ENCODE data around the gene PHF23.

The PHF23 gene

DNA sequence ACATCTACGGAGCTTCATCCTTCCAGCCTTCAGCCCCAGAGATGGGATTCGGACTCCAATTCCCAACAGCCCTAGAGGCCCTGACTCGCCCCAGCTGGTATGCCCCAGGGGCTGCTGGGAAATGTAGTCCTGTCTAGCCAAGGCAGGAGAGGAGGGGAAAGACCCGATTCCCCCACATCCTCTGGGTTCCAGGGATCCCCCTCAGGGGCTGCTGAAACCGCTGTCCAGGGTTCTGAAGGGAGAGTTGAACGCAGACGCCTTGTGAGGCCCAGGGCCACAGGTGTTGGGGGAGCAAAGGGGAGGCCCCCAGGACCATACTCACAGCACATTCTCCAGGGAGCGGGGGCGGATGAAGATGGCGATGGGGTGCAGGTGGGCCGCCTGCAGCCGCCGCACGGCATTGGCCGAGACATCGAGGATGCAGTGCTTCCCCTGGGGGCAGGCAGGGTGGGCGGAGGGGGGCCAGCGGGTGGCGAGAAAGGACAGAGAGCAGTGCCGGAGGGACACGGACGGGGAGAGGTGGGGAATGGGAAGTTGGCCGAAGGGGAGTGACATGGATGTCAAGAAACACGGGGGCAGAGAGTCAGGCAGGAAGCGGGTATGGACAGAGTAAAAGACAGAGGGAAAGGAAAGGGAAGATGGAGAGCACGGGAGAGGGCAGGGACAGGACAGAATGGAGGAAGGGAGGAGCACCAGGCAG lies 47.5 kb downstream of the PHF23 start:
- WGBS (ENCODE audit: extremely low coverage, insufficient coverage, insufficient read length) = no CpG with 5 or more reads among the region's 26 CpGs
- Histone ChIP-seq H3K14ac (ENCODE audit: low read length) (no peak overlapping the region), H2BK5ac (ENCODE audit: low read depth, low read length, poor library complexity) (no peak overlapping the region), H3K9ac (ENCODE audit: low read length) (no peak overlapping the region), H3K4ac (ENCODE audit: low read depth, low read length) (no peak overlapping the region), H4K91ac (ENCODE audit: low read depth, low read length) (no peak overlapping the region), H3K4me3 (ENCODE audit: low read depth, low read length) (no peak overlapping the region), H3K27me3 (ENCODE audit: insufficient read depth, low read length) (no peaks in the 10 kb centered on the region), H2BK120ac (ENCODE audit: insufficient read depth, low read length, poor library complexity) (no peak overlapping the region), H3K27ac (ENCODE audit: low read depth, low read length) (no peak overlapping the region), H3K4me2 (ENCODE audit: low read length) (no peak overlapping the region), H4K8ac (ENCODE audit: low read depth, low read length) (no peak overlapping the region), H3K4me1 (ENCODE audit: control insufficient read depth in 1 of 2, insufficient read depth in 2 of 2, low read length in 2 of 2) (no peaks in the 10 kb centered on the region), H3K18ac (ENCODE audit: low read length) (no peak overlapping the region), H3K36me3 (ENCODE audit: control insufficient read depth in 1 of 2, insufficient read depth in 2 of 2, low read length in 2 of 2) (peaks cover 52 to 53% of the 10 kb centered on the region in 2 experiments), H3K79me1 (ENCODE audit: low read length) (no peaks in the 10 kb centered on the region), H3K23ac (ENCODE audit: low read length) (no peak overlapping the region), H3K9me3 (ENCODE audit: insufficient read depth, low read depth, low read length) (no peaks in the 10 kb centered on the region), H4K12ac (ENCODE audit: low read depth, low read length) (no peak overlapping the region), H2BK12ac (ENCODE audit: low read length) (no peak overlapping the region), H2AK5ac (ENCODE audit: low read length) (no peak overlapping the region), H3K79me2 (ENCODE audit: control insufficient read depth, insufficient read depth, low read length, poor library complexity) (no peaks in the 10 kb centered on the region), H2AFZ (ENCODE audit: insufficient read depth, low read length, poor library complexity) (no peak overlapping the region)
- DNase-seq = peak; percentile 37 to 63

- H2AFZ ChIP-seq (ENCODE audit: insufficient read depth, low read length, poor library complexity) = no peak overlapping the region
- no peak overlapping the region for H3K4ac ChIP-seq (ENCODE audit: low read depth, low read length)
- no peaks in the 10 kb centered on the region for H3K79me2 ChIP-seq (ENCODE audit: control insufficient read depth, insufficient read depth, low read length, poor library complexity)
- H3K4me3 ChIP-seq (ENCODE audit: low read depth, low read length) = no peak overlapping the region
- H2BK120ac ChIP-seq (ENCODE audit: insufficient read depth, low read length, poor library complexity) = no peak overlapping the region
- H3K14ac ChIP-seq (ENCODE audit: low read length) = no peak overlapping the region
- H3K27me3 ChIP-seq (ENCODE audit: insufficient read depth, low read length) = no peaks in the 10 kb centered on the region
- H2AK5ac ChIP-seq (ENCODE audit: low read length) = no peak overlapping the region
- no peak overlapping the region for H3K4me2 ChIP-seq (ENCODE audit: low read length)
- H3K4me1 ChIP-seq (ENCODE audit: control insufficient read depth in 1 of 2, insufficient read depth in 2 of 2, low read length in 2 of 2) = no peaks in the 10 kb centered on the region
- no peak overlapping the region for H2BK12ac ChIP-seq (ENCODE audit: low read length)
- peaks cover 46 to 47% of the 10 kb centered on the region in 2 experiments for H3K36me3 ChIP-seq (ENCODE audit: control insufficient read depth in 1 of 2, insufficient read depth in 2 of 2, low read length in 2 of 2)
- no peak for DNase-seq
- no CpG with 5 or more reads among the region's 12 CpGs for WGBS (ENCODE audit: extremely low coverage, insufficient coverage, insufficient read length)
- no peak overlapping the region for H4K91ac ChIP-seq (ENCODE audit: low read depth, low read length)
- H3K18ac ChIP-seq (ENCODE audit: low read length) = no peak overlapping the region
- H3K27ac ChIP-seq (ENCODE audit: low read depth, low read length) = no peak overlapping the region
- no peak overlapping the region for H2BK5ac ChIP-seq (ENCODE audit: low read depth, low read length, poor library complexity)
- no peak overlapping the region for H4K8ac ChIP-seq (ENCODE audit: low read depth, low read length)
- H3K23ac ChIP-seq (ENCODE audit: low read length) = no peak overlapping the region
- no peaks in the 10 kb centered on the region for H3K9me3 ChIP-seq (ENCODE audit: insufficient read depth, low read depth, low read length)
- H3K9ac ChIP-seq (ENCODE audit: low read length) = no peak overlapping the region
- H4K12ac ChIP-seq (ENCODE audit: low read depth, low read length) = no peak overlapping the region
- H3K79me1 ChIP-seq (ENCODE audit: low read length) = no peaks in the 10 kb centered on the region
Observed at GRCh38 chr17:7191069-7191468, 48.2 kb downstream of the PHF23 start.

DNA sequence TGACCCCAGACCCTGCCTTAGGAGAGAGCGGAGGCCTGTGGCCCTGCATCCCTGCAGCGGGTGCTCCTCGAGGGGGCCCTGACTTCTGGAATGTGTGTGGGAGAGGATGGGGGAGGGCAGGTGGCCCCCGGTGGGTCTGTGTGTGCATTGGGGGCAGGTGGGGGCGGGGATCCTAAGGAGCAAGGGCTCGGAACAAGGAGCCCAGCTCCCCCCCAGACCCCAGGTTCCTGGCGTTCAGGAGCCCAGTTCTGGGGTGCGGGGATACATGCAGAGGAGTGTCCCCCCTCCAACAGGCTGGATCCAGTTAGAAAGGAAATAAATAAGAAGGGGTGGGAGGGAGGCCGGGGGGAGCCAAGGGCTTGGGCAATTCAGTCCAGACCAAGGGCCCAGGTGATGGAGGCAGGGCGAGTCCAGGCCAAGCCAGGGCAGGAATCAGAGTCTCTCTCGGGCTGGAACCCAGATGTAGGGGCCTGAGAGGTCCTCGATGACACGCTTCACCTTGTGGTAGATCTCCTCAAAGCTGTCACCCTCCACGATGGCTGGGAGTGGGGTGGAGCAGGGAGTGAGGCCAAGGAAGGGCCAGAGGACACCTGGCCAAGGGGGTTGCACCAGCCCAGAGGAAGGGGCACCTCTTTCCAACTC lies 48.9 kb downstream of the PHF23 start:
- Histone ChIP-seq H3K79me1 (ENCODE audit: low read length) (no peaks in the 10 kb centered on the region), H3K4me2 (ENCODE audit: low read length) (no peak overlapping the region), H3K4ac (ENCODE audit: low read depth, low read length) (no peak overlapping the region), H3K27ac (ENCODE audit: low read depth, low read length) (no peak overlapping the region), H3K4me3 (ENCODE audit: low read depth, low read length) (no peak overlapping the region), H3K27me3 (ENCODE audit: insufficient read depth, low read length) (no peaks in the 10 kb centered on the region), H3K79me2 (ENCODE audit: control insufficient read depth, insufficient read depth, low read length, poor library complexity) (no peaks in the 10 kb centered on the region), H3K9me3 (ENCODE audit: insufficient read depth, low read depth, low read length) (no peaks in the 10 kb centered on the region), H4K8ac (ENCODE audit: low read depth, low read length) (no peak overlapping the region), H3K23ac (ENCODE audit: low read length) (no peak overlapping the region), H3K14ac (ENCODE audit: low read length) (no peak overlapping the region), H3K36me3 (ENCODE audit: control insufficient read depth in 1 of 2, insufficient read depth in 2 of 2, low read length in 2 of 2) (peaks cover 39 to 40% of the 10 kb centered on the region in 2 experiments), H2BK5ac (ENCODE audit: low read depth, low read length, poor library complexity) (no peak overlapping the region), H2AFZ (ENCODE audit: insufficient read depth, low read length, poor library complexity) (no peak overlapping the region), H2BK12ac (ENCODE audit: low read length) (no peak overlapping the region), H3K18ac (ENCODE audit: low read length) (no peak overlapping the region), H3K9ac (ENCODE audit: low read length) (no peak overlapping the region), H3K4me1 (ENCODE audit: control insufficient read depth in 1 of 2, insufficient read depth in 2 of 2, low read length in 2 of 2) (no peaks in the 10 kb centered on the region), H4K12ac (ENCODE audit: low read depth, low read length) (no peak overlapping the region), H4K91ac (ENCODE audit: low read depth, low read length) (no peak overlapping the region), H2BK120ac (ENCODE audit: insufficient read depth, low read length, poor library complexity) (no peak overlapping the region), H2AK5ac (ENCODE audit: low read length) (no peak overlapping the region)
- no peak for DNase-seq
- WGBS (ENCODE audit: extremely low coverage, insufficient coverage, insufficient read length) = no CpG with 5 or more reads among the region's 14 CpGs

- Histone ChIP-seq H3K27me3 (ENCODE audit: insufficient read depth, low read length) (no peaks in the 10 kb centered on the region), H3K14ac (ENCODE audit: low read length) (no peak overlapping the region), H2BK5ac (ENCODE audit: low read depth, low read length, poor library complexity) (no peak overlapping the region), H3K79me2 (ENCODE audit: control insufficient read depth, insufficient read depth, low read length, poor library complexity) (no peaks in the 10 kb centered on the region), H3K79me1 (ENCODE audit: low read length) (no peaks in the 10 kb centered on the region), H4K8ac (ENCODE audit: low read depth, low read length) (no peak overlapping the region), H2AK5ac (ENCODE audit: low read length) (no peak overlapping the region), H3K36me3 (ENCODE audit: control insufficient read depth in 1 of 2, insufficient read depth in 2 of 2, low read length in 2 of 2) (peaks cover 11 to 12% of the 10 kb centered on the region in 2 experiments), H3K27ac (ENCODE audit: low read depth, low read length) (no peak overlapping the region), H3K18ac (ENCODE audit: low read length) (no peak overlapping the region), H2BK12ac (ENCODE audit: low read length) (no peak overlapping the region), H2BK120ac (ENCODE audit: insufficient read depth, low read length, poor library complexity) (no peak overlapping the region), H3K23ac (ENCODE audit: low read length) (no peak overlapping the region), H3K9me3 (ENCODE audit: insufficient read depth, low read depth, low read length) (no peaks in the 10 kb centered on the region), H4K12ac (ENCODE audit: low read depth, low read length) (no peak overlapping the region), H3K4me2 (ENCODE audit: low read length) (no peak overlapping the region), H3K4me3 (ENCODE audit: low read depth, low read length) (no peak overlapping the region), H3K9ac (ENCODE audit: low read length) (no peak overlapping the region), H3K4me1 (ENCODE audit: control insufficient read depth in 1 of 2, insufficient read depth in 2 of 2, low read length in 2 of 2) (no peaks in the 10 kb centered on the region), H3K4ac (ENCODE audit: low read depth, low read length) (no peak overlapping the region), H2AFZ (ENCODE audit: insufficient read depth, low read length, poor library complexity) (no peak overlapping the region), H4K91ac (ENCODE audit: low read depth, low read length) (no peak overlapping the region)
- no peak for DNase-seq
- no CpG with 5 or more reads among the region's 7 CpGs for WGBS (ENCODE audit: extremely low coverage, insufficient coverage, insufficient read length)
Observed at GRCh38 chr17:7186241-7186640, 53.0 kb downstream of the PHF23 start.

Measured in trophoblast cell (in vitro differentiated cells and primary cell).